Measurements from ENCODE around the gene CHD1L.

- TF ChIP-seq CTCF (IDR thresholded peaks at IDR 0.05; ENCODE audit: low read depth, low read length), result no peak
- no peak for TF ChIP-seq MAX (IDR thresholded peaks at IDR 0.05; ENCODE audit: low read depth, low read length)
These were observed 3.1 kb downstream of the CHD1L start for GRCh38 chr1:147245586-147246021.

All from NB4 (cell line).